LHCN-M2 (cell line): Measurements from ENCODE around the gene TNNT3. TPM values are rescaled to one million over a fixed set of nuclear protein-coding genes. Genes with fewer than 3 reads are reported as not detected.
"Not testable (repeated sequence)": the region's sequence is repeated elsewhere in the genome, so short reads cannot be mapped to it uniquely, and the experiment has no call there.

Experiments used
- DNase-seq: peaks from one replicate; pipeline ENCODE4 v3.0.0-alpha.2; 2012; ENCODE audit warnings: low read depth
- total RNA-seq: library from RNA; depleted of rRNA; stranded (reverse); fragments of >200 nt; gene quantifications from 2 replicates; pipeline ENCODE4 v1.2.3, GENCODE V29; 2014

The TNNT3 gene
- total RNA-seq, 1 experiment from 2014 or later, result 1.9 TPM

DNA sequence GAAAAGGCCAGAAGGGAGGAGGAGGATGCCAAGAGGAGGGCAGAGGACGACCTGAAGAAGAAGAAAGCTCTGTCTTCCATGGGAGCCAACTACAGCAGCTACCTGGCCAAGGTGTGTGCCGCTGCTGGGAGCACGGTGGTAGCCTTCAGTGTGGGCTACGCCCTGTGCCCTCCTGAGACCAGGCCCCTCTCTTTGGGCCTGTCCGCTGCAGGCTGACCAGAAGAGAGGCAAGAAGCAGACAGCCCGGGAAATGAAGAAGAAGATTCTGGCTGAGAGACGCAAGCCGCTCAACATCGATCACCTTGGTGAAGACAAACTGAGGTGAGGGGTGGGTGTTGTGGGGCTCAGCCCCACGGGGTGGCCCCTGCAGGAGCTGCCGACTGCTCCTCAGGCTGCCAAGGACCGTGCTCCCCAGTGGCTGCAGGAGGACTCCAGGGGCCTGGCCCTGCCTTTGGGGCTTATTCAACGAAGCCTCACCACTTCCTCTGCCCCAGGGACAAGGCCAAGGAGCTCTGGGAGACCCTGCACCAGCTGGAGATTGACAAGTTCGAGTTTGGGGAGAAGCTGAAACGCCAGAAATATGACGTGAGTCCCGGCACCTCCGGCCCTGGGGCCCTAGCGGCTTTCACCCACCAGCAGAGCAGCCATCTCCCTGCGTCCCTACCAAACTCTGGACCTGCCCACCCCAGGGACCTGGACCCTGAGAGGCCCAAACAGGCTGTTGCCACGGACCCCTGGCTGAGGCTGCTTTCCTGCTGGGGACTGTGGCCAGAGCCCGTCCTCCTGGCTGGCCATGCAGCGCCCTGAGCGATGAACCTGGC is 15.0 kb downstream of the TNNT3 start:
- DNase-seq, result no peak

DNA sequence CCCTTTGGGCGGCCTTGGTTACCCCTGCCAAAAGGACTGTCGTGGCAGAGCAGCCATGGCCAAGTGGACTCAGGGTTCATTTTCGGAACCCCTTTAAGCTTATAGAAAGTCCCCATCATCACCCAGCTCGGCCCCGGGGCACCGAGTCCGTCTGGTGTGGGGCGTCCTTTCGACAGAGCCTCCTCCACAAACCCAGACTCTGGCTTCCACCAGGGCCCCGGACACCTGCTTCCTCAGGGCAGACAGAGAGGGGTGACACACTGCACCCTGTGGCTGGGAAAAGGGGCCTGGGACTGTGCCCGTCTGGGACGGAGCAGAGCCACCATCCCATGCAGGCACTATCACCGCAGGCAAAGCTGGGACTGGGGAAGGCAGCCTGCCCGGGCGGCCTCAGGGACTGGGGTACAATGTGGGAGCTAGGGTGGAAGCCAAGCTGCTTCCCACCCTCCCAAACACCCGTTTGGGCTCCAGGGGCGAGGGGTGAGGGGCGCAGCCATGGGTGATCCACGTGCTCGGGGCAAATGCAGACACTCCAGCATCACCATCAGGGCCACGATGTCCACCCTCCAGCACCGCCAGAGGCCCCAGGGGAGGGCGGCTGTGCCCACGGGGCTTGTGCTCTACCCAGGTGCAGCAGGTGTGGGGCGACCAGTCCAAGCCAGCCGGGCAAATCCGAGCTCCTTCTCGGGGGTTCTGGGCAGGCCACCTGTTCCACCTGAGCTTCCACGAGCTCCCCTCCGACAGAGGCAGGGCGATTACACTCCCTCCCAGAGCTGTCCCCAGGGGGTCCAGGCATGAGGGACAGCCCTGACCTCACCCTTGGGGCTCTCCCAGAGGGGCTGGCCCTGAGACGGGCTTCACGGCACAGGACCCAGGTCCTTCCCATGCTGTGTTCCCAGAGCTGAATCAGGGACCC is 15.9 kb downstream of the TNNT3 start:
- DNase-seq, result no peak

DNA sequence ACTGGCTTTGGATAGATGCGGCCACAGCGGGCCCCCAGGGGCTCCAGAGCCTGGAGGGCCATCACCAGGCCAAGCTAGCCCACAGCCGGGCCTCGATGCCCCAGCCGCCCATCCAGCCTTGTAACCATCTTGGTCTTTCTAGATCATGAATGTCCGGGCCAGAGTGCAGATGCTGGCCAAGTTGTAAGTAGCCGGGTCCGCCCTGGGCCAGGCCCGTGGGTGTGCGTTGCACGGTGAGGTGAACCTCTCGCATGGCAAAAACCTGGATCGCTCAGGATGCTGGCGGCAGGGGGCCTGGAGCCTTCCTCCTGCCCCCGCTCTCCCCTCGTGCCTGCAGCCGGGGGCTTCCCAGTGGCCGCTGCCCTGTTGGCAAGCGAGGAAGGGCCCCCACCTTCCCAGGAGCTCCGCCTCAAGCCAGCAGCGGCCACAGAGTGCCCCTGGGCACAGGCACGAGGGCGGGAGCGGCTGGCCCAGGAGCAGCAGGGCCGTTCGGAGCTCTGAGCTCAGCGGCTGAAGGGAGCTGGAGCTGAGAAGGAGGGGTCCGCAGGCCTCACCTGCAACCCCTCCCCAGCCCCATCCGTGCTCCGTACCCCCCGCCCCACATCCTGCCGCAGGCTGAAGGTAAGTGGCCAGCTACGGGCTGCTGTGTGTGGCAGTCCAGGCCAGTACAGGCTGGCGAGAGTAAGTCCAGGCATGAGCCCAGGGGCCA is 16.7 kb downstream of the TNNT3 start:
- DNase-seq, result no peak

DNA sequence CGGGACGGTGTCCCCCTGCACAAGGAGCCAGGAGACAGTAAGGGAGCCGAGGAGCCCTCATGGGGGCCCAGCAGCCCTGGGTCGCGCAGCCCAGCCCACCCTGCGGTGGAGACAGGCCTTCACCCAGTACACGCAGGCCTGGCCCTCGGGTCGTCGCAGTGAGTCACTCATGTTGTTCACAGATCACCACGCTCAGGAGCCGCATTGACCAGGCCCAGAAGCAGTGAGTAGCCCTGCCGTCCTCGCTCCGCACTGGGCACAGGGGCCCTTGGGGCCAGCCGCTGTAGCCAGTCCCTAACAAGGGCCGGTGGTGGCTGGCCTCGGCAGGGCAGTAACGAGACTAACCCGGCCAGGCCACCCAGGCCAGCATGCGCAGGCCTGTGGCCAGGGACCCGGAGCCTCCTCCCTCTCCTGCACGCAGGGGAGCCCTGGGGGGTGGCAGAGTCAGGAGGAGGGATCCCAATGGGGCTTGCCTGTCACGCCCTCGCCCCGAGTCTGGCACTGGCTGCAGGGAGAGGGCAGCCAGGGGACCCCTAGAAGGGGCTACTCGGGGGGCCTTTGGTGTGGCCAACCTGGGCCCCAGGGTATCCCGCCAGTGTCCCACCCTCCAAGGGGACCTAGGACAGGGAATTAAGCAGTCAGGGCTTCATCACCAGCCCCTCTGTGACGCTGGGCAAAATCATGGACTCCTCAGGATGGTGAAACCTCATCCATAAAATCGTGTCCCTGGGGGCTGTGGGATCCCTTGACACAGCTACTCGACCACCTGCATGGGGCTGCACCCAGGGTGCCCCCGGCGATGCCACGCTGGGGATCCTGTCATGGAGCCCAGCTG is 17.5 kb downstream of the TNNT3 start:
- no peak for DNase-seq

DNA sequence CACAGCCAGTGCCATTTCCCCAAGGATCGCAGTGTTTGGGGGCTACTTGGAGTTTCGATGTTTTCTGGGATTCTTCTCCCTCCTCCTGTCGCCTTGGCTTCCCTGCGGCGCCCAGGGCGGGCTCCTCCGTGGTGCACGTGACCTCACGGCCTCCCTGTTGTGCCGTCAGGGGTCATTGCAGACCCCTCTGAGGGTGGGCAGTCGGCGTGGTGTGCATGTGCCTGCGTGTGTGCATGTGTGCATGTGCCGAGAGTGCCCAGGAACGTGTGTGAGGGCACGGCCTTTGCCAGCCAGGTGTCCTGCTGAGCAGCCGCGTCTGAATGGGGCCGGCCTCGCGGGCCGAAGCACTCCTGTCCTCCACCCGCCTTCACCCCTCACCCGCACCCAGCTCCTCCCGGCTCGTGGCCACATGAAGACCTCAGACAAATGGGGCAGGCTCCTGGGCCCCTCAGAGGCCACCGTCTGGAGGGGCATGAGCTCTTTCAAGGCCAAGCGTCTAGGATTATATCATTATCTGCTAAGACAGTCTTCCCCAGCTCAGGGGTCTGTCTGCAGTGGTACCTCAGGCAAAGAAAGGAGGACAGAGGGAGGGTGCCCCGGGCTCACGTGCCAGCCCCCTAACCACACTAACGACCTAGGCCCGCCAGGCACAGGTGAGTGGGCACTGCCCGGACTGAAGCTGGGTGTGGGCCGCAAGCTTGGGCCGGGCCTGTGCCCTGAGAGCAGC is 18.3 kb downstream of the TNNT3 start:
- no peak for DNase-seq

DNA sequence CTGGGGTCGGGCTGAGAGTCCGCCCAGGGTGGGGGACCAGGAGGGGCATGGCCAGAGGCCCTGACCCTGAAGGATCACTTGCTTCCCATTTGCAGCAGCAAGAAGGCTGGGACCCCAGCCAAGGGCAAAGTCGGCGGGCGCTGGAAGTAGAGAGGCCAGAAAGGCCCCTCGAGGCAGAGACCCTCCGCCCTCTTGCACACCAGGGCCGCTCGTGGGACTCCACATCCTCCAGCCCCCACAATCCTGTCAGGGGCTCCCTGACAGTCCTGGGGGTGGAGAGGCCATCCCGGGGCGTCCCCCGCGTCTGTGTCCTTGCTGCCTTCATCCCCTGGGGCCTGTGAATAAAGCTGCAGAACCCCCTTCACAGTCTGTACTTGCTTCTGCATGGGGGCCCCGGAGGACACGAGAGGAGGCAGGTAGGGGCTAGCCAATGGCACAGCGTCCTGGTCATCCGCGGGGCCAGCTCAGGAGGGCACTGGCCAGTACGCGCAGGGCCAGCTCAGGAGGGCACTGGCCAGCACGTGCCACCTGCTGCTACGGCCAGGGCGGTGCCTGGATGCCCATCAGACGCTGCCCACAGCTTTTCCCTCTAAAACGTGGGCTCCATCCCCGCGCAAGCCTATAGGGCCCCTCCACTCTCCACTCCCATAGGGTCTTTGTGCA is 19.0 kb downstream of the TNNT3 start:
- no peak for DNase-seq

DNA sequence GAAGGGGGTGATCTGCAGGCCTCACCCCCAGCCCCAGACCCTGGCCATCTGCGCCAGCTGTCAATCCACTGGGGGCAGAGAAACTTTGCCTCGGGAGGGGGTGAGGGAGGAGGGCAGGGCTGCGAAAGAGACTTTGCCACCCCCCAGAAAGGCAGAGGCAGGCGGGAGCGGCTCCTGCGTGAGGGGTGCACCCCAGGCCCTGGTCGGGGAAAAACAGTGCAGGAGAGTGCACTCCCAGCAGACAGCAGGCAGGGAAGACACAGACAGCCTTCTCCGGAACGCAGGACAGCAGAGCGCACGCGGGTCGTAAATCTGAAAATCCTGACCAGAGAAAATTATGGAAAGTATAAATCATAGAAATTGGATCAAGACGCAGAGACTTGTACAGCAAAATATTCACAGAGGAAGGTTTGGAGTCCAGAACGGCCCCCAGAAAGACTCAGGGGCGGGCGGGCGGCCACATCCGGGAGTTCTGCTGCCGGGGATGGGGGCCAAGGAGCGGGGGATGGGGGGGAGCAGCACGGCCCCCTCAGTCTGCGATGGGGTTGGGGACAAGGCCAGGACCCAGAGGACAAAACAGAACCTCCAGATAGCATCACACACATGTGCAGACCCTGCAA is 19.6 kb downstream of the TNNT3 start:
- no peak for DNase-seq

DNA sequence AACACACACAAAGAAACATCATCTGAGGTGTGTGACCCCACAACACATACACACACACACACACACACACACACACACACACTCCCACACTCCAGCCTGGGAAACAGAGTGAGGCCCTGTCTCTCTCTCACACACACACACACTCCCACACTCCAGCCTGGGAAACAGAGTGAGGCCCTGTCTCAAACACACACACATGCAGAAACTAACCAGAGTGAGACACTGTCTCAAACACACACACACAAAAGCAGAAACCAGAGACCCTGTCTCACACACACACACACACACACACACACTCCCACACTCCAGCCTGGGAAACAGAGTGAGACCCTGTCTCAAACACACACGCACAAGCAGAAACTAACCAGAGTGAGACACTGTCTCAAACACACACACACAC is 20.3 kb downstream of the TNNT3 start:
- DNase-seq, result not testable (repeated sequence)

DNA sequence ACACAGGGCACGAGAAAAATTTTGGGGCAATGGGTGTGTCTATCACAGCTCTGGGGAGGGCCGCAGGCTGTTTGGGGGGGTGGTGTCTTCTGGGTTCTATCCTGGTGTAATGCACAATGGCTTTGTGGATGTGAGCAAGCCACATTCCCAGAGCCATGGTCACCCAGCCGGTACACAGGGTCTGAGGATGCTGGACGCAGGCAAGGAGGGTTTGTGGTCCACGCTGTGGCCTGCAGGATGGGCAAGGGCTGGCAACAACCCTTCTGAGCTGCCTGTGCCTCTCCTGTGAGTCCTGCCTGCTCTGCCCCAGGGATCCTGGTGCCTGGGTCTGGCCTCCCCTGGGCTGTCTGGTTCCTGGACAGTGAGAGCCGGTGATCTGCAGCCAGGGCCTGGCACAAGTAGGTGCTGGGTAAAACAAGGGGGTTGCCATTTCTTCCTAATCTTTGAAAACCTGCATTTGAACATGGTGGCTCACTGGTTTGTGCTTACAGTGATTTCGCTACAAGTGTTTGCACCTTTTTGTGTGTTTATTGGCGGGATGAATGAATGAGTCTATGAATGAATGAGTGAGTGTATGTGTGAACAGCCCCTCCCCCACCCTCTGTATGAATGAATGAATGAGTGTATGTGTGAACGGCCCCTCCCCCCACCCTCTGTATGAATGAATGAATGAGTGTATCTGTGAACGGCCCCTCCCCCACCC is 23.2 kb downstream of the TNNT3 start:
- DNase-seq, result no peak

DNA sequence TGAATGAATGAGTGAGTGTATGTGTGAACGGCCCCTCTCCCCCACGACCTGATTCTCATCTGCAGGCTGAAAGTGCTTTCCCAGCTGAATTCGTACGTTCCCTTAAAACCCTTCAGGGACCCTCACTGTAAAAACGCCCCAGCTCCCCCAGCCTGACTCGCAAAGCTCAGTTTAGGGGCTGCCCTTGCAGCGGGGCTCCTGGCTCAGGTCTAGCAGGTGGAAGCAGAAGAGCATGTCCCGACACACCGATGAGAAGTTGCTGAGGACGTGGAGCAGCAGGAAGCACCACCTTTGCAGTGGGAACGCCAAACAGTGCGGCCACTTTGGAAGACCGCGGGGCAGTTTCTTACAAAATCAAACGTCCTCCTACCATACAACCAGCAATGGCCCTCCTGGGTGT is 24.1 kb downstream of the TNNT3 start:
- no peak for DNase-seq

DNA sequence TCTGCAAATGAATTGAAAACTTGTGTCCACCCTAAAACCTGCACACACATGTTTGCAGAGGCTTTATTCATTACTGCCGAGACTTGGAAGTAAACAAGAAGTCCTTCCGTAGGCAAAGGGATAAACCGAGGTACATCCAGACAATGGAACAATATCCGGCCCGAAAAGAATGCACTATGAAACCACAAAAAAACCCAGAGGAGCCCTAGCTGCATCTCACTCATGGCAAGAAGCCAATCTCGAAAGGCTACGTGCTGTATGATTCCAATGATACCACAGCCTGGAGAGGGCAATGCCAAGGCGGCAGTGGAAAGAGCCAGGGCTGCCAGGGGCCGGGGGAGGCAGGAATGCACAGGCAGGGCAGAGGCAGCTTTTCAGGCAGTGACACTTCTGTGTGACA is 24.5 kb downstream of the TNNT3 start:
- DNase-seq, result peak; percentile 71

DNA sequence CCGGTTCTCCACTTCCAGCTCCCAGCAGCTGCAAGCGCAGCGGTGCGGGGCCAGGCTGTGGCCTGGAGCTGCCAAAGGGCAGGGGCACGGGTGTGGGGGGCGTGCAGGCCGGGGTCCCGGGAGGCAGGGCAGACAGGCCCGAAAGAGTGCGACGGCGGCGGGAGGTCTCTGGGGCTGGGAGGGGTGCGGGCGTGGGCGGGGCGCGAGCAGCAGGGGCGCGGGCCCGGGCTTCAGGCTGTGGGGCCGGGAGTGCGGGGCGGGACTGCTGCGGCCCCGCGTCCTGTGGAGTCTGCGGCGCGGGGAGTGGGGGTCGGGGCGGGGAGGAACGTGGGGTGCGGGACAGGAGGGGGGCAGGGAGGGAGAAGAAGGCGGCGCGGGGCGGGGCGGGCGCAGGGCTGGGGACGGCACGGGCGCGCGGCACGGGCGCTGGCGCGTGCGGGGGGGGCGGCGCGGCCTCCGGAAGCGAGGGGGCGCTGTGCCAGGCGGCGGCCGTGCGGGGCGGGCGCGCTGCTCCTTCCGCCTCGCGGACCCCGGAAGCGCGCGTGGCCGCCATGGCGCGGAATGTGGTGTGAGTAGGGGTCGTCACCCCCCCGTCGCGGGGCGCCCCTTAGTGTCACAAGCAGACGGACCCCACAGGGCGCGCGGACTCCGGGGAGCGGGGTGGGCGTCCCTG is 27.4 kb downstream of the TNNT3 start, which contains the start of gene MRPL23:
TSS of gene MRPL23 (plus strand) at position 521 of the 673 bp plus-strand sequence. CDS start at position 552, 31 bp downstream.
- DNase-seq, result no peak

DNA sequence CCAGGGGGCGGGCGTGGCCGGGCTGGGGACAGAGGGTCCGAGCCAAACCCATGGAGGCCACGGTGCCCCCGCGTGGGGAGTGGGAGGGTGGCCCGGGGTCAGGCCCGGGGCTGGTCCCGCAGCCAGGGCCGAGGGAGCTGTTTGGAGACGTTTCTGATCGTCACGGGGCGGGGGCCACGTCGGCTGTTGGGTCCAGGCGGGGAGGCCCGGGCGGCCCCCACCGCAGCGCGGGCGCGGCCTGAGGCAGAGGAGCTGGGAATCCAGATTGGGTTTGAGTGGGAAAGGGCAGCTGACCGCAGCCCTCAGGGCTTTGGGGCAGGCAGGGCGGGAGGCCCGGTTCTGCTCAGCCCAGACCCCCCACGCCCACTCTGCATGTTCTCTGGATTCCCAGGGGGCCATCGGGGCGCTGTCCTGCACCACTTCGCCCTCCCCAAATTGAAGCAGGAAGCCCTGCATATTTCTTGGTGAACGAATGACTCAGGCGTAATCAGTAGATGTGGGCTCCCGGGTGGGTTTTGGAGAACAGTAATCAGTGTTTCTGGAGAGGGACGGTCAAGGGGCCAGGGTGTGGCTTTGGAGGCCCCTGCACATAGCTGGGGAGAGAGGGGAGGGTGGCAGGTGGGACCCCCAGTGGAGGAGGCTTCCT is 28.2 kb downstream of the TNNT3 start:
- no peak for DNase-seq

DNA sequence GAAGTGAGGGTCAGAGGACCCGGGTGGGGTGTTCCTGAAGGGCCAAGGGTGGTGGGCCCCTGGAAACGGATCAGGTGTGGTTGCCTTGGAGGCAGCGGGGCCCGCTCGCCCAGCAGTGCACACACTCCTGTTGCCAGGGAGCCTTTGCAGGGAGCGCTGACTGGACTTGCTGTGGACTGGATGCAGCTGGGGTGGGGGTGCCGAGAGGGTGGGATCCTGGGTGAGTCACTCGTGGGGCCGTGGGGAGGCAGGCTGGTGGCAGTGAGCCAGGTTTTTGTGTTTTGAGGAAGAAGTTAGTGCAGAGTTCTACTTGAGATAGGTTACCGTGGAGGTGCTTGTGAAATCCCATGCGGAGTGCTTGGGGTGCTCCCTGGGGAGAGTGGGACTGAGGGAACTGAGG is 28.9 kb downstream of the TNNT3 start:
- no peak for DNase-seq

DNA sequence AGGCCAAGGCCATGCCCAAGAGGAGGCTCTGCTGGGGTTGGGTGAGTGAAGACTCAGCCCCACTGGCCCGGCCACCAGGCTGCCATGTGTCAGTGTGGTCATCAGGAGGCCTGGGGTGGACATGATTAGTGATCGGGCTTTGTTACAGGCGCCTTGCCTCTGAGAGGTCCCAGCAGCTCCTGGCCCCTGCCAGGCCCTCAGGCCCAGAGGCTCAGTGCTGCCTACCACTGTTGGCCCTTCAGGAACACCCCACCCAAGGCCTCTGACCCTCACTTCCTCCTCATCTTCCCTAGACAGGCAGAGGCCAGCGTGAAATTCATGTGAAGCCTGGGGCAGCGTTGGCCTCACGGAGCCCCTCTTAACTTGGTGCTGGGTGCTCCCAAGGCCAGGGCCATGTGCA is 29.8 kb downstream of the TNNT3 start:
- DNase-seq, result no peak

DNA sequence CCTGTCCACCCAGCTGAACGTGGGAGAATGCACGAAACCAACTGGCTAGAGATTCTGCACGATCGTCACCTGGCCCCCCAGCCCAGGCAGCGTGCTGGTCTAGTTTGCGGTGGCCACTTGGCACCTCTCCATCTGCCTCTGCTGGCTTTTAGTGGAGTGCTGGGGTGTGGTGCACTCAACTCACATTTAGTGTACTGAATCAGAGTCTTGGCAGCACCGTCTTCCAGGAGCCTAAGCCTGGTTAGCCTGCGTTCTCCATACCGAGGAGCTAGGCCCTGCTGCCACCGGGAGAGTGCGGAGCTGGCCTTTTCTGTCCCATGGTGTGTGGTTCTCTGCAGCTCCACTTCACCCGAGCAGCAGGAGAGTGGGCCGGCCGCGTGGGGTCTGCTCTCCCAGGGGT is 30.4 kb downstream of the TNNT3 start:
- no peak for DNase-seq

DNA sequence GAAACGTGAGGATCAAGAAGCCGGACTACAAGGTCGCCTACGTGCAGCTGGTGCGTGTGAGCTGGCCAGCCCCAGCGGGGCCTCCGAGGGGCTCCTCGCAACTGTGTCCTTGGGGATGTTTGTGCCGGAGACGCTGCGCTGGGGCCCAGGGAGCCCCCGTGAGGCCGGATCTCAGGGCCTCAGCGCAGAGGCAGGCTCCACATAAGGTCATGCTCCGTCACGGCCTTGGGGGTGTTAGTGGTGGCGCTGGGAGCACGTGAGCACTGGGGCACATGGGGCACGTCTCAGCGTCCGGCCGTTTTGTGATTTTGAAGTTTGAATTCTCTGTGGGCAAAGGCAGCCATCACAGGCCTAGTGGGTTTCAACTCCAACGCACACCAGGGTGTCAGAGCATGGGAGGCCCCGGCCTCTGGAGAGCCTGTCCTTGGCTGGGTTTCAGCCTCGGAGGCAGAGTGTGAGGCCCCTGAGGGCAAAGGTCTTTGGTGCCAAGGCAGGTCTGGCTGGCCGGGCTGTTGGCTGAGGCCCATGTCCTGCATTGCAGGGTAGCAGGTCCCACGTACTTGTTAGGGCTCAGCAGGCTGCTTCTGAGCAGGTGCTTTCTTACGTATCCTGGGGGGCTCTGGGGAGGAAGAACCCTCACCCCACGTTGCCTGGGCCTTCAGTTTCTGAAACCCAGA is 33.4 kb downstream of the TNNT3 start:
- no peak for DNase-seq
